Stimulated activated CD8-positive, alpha-beta memory T cell treated with anti-CD3 and anti-CD28 coated beads, Interleukin-12 subunit alpha, Interleukin-12 subunit beta, amount 100 ng/mL, for 24 hours (primary cell): Measurements from ENCODE around the gene PRMT5.

ENCODE experiments used
- DNase-seq: peaks from one replicate; pipeline ENCODE4 v3.0.0-alpha.2; 2020; ENCODE audit errors: extremely low read depth

PRMT5 gene

GRCh38 chr14:22875748-22876319 lies 53.3 kb downstream of the PRMT5 start:
- DNase-seq = no peak

GRCh38 chr14:22875003-22875747 lies 54.0 kb downstream of the PRMT5 start:
- no peak for DNase-seq

- no peak for DNase-seq
These were observed 56.2 kb downstream of the PRMT5 start for GRCh38 chr14:22872833-22873520.

DNA sequence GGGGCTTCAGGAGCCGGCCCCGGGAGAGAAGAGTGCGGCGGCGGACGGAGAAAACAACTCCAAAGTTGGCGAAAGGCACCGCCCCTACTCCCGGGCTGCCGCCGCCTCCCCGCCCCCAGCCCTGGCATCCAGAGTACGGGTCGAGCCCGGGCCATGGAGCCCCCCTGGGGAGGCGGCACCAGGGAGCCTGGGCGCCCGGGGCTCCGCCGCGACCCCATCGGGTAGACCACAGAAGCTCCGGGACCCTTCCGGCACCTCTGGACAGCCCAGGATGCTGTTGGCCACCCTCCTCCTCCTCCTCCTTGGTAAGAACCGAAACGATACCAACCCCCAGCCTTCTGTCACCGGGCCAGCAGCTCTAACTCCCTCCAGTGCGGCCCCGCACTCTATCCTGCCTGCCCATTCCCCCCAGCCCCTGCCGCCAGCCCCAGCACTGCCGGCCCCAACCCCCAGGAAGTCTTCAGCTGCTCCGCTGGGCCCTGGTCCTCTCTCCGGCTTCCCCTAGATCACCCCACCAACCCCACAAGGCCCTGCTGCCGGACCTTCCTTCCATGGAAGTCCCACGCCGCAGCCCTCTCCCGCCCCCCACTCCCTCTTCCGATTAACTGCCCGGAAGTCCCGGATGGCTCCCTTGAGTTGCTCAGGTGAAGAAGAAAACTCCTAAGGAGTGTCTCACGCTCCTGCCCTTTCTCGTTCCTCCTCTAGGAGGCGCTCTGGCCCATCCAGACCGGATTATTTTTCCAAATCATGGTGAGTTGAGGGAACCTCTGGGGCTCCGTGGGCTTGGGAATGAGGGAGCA lies 56.9 kb downstream of the PRMT5 start:
- DNase-seq = no peak

DNA sequence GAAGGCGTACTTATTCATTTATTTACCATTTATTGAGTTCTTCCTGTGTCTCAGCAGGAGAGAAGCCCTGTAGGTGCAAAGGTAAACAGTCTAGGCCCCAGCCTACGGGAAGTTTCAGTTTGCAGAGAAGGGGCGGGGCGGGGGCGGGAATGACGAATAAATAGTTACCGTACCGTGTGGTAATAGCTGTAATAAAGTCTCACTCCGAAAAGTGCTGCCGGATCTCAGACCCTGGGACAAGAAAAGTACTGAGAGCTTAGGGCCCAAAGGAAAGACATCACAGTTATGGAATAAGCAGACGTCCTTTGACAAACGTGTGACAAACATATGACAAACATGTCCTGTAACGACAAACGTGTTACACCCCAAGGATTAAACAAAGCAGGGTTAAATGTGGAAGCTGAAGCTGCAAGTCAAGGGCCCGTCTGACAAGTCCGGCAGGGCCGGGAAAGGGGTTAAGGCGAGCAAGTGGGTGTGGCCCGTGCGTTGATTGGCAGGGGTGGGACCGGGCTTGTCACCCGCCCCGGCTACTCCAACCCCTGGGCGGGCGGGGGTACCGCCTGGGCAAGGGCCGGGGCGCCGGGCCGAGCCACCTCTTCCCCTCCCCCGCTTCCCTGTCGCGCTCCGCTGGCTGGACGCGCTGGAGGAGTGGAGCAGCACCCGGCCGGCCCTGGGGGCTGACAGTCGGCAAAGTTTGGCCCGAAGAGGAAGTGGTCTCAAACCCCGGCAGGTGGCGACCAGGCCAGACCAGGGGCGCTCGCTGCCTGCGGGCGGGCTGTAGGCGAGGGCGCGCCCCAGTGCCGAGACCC lies 57.7 kb downstream of the PRMT5 start, which contains the start of gene LRP10:
Gene LRP10, plus strand, starts transcription at position 517 of the 809 bp plus-strand sequence. CDS start 564 bp downstream, outside the sequence.
- DNase-seq = no peak

DNA sequence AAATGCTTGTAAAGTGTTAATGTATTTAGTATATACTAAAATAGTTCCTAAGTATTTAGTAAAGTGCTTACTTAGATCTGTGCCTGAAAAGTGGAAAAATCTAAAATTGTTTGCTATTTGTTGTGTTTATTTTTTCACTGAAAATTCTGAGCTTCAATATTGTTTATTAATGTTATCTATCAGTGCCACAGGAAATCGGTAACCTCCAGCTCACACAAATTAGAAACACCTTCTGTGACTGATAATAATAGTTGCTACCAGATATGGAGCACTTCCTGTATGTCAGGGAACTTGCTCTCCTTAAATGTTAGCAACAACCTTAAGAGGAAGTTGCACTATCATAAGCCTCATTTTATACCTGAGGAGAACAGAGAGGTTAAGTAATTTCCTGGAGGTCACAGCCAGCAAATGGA lies 58.4 kb downstream of the PRMT5 start:
- DNase-seq = no peak
